ENCODE data around the gene CCDC192. TPM values are rescaled to one million over a fixed set of nuclear protein-coding genes. Genes with fewer than 3 reads are reported as not detected.
"Not testable (repeated sequence)": the region's sequence is repeated elsewhere in the genome, so short reads cannot be mapped to it uniquely, and the experiment has no call there.

The CCDC192 gene
- total RNA-seq, 1 donor from 2014 or later: not detected

DNA sequence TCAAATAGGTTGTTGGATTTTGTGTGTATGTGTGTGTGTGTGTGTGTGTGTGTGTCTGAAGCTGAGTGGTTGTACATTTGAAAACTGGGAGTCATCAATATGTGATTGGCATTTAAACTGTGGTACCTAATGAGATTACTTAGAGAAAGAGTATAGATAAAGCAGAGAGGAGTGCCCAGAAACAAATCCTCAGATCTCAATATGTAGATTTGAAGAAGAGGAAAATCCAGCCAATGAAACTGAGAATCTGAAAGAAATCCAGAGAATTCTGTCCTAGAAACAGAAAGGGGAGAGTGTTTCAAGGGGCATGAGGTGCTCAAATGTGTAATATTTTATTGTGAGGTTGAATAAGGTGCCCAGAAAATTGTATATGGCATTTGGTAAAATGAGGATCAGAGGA, 66.2 kb downstream of the CCDC192 start:
- no peaks in the 10 kb centered on the region for H3K9me3 ChIP-seq
- H3K27ac ChIP-seq: no peak overlapping the region

DNA sequence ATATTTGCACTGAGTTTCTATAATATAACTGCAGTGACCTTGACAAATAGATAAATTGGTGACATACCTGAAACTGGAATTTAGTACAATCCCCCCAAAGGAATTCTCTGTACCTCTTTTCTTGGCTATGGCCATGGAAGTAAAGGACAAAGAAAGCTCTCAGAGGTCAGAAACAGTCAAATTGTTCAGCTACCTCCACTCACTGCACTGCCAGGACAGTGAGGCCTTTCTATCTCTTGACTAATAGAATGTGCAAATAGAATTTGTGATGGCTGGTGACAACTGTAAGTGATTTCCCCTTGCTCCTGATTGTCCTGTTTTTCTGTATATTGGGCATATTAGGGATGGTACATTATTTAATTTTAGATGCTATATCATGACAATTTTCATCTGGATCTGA, 67.1 kb downstream of the CCDC192 start:
- H3K27ac ChIP-seq: no peak overlapping the region
- TF ChIP-seq, protein P1, sequence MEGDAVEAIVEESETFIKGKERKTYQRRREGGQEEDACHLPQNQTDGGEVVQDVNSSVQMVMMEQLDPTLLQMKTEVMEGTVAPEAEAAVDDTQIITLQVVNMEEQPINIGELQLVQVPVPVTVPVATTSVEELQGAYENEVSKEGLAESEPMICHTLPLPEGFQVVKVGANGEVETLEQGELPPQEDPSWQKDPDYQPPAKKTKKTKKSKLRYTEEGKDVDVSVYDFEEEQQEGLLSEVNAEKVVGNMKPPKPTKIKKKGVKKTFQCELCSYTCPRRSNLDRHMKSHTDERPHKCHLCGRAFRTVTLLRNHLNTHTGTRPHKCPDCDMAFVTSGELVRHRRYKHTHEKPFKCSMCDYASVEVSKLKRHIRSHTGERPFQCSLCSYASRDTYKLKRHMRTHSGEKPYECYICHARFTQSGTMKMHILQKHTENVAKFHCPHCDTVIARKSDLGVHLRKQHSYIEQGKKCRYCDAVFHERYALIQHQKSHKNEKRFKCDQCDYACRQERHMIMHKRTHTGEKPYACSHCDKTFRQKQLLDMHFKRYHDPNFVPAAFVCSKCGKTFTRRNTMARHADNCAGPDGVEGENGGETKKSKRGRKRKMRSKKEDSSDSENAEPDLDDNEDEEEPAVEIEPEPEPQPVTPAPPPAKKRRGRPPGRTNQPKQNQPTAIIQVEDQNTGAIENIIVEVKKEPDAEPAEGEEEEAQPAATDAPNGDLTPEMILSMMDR (IDR thresholded peaks at IDR 0.05): no peak
- no peaks in the 10 kb centered on the region for H3K4me1 ChIP-seq
- no peaks in the 10 kb centered on the region for H3K36me3 ChIP-seq
- H3K9me3 ChIP-seq: no peaks in the 10 kb centered on the region
- intact Hi-C loops (cut with DNase I): no loop called here
- no peaks in the 10 kb centered on the region for H3K27me3 ChIP-seq
- no peak overlapping the region for H3K4me3 ChIP-seq
- no peak for DNase-seq (ENCODE audit: low spot score in 2 of 2)

More for the DNA sequence above, 66.2 kb downstream of the CCDC192 start:
- no peaks in the 10 kb centered on the region for H3K36me3 ChIP-seq
- intact Hi-C loops (cut with DNase I): no loop called here
- no peak overlapping the region for H3K4me3 ChIP-seq
- TF ChIP-seq, protein P1 (IDR thresholded peaks at IDR 0.05): no peak
- no peaks in the 10 kb centered on the region for H3K27me3 ChIP-seq
- H3K4me1 ChIP-seq: no peaks in the 10 kb centered on the region
- DNase-seq (ENCODE audit: low spot score in 2 of 2): no peak

DNA sequence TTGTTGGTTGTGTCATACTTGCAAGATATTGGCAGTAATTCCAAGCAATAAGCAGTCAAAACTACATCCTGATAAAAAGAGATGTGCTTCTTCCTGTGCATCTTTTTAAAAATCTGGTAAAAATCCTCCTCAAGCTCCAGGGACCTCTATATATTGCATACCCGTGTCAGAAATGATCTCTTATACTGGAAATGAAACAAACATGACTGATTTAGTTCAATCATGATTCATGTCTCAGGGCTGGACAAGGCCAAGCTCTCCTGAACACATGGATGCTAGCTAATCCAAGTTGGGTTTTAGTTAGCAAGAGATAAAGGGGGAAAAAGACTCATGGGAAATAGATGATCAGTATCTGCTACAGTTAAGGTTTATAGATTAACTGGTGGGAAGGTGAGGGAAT, 69.3 kb downstream of the CCDC192 start:
- no peaks in the 10 kb centered on the region for H3K27me3 ChIP-seq
- no peak overlapping the region for H3K27ac ChIP-seq
- no peak overlapping the region for H3K4me3 ChIP-seq
- intact Hi-C loops (cut with DNase I): no loop called here
- TF ChIP-seq, protein P1 (IDR thresholded peaks at IDR 0.05): no peak
- no peaks in the 10 kb centered on the region for H3K4me1 ChIP-seq
- no peaks in the 10 kb centered on the region for H3K36me3 ChIP-seq
- H3K9me3 ChIP-seq: no peaks in the 10 kb centered on the region
- no peak for DNase-seq (ENCODE audit: low spot score in 2 of 2)

DNA sequence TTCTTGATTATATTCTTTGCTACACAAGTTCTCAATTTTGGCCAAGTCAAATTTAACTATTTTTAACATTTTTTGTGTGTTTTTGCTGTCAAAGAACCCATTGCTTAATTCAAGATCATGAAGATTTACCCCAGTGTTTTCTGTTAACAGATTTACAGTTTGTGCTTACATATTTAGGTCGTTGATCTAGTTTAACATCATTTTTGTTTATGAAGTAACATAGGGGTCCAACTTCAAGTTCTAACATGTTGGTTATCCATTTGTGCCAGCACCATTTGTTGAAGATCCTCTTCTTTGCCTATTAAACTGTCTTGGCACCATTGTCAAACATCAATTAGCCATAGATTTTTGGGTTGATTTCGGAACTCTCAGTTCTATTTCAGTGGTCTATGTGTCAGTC, 71.0 kb downstream of the CCDC192 start:
- Histone ChIP-seq H3K27me3 (no peaks in the 10 kb centered on the region), H3K36me3 (no peaks in the 10 kb centered on the region), H3K27ac (no peak overlapping the region), H3K9me3 (no peaks in the 10 kb centered on the region), H3K4me1 (no peaks in the 10 kb centered on the region), H3K4me3 (no peak overlapping the region)
- intact Hi-C loops (cut with DNase I): no loop called here
- TF ChIP-seq, protein P1 (IDR thresholded peaks at IDR 0.05): no peak
- no peak for DNase-seq (ENCODE audit: low spot score in 2 of 2)

DNA sequence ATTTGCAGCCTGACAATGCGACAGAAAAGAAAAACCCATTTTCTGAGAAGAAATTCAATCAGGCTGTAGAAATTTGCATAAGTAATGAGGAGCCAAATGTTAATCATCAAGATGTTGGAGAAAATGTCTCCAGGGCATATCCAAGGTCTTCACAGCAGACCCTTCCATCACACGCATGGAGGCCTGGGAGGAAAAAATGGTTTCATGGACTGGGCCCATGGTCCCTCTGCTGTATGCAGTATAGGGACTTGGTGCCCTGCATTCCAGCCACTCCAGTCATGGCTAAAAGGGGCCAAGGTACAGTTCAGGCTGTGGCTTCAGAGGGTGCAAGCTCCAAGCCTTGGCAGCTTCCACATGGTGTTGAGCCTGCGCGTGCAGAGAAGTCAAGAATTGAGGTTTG, 73.3 kb downstream of the CCDC192 start:
- no peaks in the 10 kb centered on the region for H3K27me3 ChIP-seq
- TF ChIP-seq, protein P1 (IDR thresholded peaks at IDR 0.05): no peak
- intact Hi-C loops (cut with DNase I): no loop called here

DNA sequence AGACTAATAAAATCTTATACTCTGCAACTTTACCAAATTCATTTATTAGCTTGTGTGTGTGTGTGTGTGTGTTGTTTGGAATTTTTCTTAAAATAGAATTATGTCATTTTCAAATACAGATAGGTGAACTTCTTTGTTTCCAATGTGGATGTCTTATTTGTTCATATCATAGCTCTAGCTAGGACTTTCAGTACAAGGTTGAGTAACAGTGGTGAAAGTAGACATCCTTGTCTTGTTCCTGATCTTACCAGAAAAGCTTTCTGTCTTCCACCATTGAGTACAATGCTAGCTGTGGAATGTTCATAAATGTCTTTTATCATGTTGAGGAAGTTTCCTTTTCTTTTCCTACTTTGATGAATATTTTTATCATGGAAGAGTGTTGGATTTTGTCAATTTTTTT, 74.8 kb downstream of the CCDC192 start:
- TF ChIP-seq, protein P1 (IDR thresholded peaks at IDR 0.05): no peak
- no peak overlapping the region for H3K4me3 ChIP-seq
- H3K27me3 ChIP-seq: no peaks in the 10 kb centered on the region
- H3K27ac ChIP-seq: no peak overlapping the region
- no peaks in the 10 kb centered on the region for H3K4me1 ChIP-seq
- intact Hi-C loops (cut with DNase I): no loop called here
- H3K36me3 ChIP-seq: no peaks in the 10 kb centered on the region
- no peak for DNase-seq (ENCODE audit: low spot score in 2 of 2)
- H3K9me3 ChIP-seq: no peaks in the 10 kb centered on the region

More for the DNA sequence above, 73.3 kb downstream of the CCDC192 start:
- H3K9me3 ChIP-seq: no peaks in the 10 kb centered on the region
- no peak overlapping the region for H3K27ac ChIP-seq
- H3K4me3 ChIP-seq: no peak overlapping the region
- H3K4me1 ChIP-seq: no peaks in the 10 kb centered on the region
- no peaks in the 10 kb centered on the region for H3K36me3 ChIP-seq
- DNase-seq (ENCODE audit: low spot score in 2 of 2): no peak

DNA sequence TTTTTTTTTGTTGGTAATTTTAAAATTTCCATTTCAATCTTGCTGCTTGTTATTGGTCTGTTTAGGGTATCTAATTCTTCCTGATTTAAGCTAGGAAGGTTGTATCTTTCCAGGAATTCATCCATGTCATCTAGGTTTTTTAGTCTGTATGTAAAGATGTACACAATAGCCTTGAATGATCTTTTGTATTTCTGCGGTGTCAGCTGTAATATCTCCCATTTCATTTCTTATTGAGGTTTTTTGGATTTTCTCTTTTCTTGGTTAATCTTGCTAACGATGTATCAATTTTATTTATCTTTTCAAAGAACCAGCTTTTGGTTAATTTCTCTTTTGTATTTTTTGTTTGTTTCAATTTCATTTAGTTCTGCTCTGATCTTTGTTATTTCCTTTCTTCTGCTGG, 79.3 kb downstream of the CCDC192 start:
- H3K4me1 ChIP-seq; intact Hi-C loops (cut with DNase I); H3K36me3 ChIP-seq; H3K27me3 ChIP-seq; H3K27ac ChIP-seq; H3K4me3 ChIP-seq; H3K9me3 ChIP-seq; DNase-seq (ENCODE audit: low spot score in 2 of 2): not testable (repeated sequence)

Data from ascending aorta (tissue), 2 donors.